NCI-H524 treated with DMSO at 0.1 percent for 48 hours (cell line): Measurements from ENCODE around the gene DUSP1.

Experiments used
- DNase-seq: peaks from one replicate; lab custom pipeline; 2025; lab: John Stamatoyannopoulos, UW

Gene DUSP1

DNA sequence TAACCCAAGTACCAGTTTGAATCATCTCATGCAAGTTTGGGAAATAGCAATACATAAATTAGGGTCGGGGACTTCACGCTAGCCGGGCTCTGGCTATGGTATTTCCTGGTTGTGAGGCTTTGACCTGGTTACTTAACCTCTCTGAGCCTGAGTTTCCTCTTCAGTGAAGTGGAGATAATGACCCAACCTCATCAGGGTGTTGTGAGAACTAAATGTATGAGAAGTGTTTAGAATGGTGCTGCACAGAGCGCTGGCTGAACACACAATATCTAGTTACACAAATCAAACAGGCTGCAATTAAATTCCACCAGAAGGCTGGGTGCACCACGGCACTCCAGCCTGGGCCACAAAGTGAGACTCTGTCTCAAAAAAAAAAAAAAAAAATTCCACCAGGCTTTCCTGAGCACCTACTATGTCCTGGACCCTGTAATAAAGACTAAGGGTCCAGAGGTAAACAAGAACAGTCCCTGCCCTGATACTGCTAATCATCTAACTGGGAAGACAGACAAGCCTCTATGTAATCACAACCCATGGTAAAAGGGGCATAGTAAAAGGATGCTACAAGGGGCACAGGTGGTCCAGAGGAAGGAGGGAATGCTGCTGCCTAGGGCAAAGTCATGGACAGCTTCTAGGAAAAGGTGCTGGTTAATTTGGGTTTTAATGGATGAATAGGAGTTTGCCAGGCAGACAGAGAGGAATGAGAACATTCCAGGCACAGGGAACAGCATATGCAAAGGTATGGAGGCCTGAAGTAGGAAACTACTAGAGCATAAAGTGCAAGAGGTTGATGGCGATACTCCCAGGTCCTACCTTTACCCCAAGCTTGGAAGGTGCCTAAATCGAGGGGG is 27.7 kb downstream of the DUSP1 start:
- no peak for DNase-seq

DNA sequence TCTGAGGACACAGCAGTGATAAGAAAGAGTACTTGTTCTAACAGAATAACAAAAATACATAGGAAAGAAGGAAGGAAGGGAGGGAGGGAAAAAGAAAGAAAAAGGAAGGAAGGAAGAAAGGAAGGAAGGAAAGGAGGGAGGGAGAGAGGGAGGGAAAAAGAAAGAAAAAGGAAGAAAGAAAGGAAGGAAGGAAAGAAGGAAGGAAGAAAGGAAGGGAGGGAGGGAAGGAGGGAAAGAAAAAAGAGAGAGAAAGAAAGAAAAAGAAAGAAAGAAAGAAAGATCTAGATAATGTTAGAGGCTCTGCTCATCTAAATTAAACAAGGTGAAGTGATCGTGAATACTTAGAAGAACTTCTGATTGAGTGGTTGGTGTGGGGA is 29.8 kb downstream of the DUSP1 start:
- DNase-seq: no peak

GRCh38 chr5:172740428-172741205 is 30.4 kb downstream of the DUSP1 start:
- no peak for DNase-seq

GRCh38 chr5:172739375-172739774 is 31.6 kb downstream of the DUSP1 start:
- no peak for DNase-seq

- no peak for DNase-seq
Measured at GRCh38 chr5:172736508-172737135, 34.4 kb downstream of the DUSP1 start.

DNA sequence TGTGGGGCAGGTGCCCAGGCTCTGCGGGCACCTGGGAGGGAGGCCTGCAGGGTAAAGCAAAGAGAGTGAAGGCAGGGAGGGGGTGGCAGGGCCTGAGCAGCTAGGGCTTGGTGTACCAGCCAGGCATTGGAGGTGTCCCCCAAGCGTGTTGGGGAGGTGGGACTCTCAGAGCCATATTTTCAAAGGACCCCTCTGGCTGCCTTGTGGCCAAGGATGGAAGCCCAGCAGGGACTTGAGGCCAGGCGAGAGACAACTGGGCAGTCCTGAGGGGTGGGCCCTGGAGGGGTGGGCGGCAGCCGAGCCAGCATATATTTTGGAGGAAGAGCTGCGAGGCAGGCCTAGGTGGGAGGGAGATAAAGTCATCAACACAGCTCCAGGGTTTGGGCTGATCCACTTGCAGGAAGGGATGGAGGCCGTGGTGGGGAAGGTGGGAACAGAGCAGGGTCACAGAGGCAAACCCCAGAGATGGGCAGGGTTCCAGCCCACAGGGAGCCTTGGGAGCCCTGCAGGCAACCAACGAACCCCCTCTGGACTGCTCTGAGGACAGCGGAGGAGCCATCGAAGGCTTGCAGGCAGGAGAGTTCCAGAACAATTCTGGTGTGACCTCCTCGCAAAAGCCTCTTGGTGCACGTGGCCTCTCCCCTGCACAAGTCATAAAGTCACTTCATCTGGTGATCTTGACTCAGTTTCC is 35.7 kb downstream of the DUSP1 start:
- DNase-seq: no peak

DNA sequence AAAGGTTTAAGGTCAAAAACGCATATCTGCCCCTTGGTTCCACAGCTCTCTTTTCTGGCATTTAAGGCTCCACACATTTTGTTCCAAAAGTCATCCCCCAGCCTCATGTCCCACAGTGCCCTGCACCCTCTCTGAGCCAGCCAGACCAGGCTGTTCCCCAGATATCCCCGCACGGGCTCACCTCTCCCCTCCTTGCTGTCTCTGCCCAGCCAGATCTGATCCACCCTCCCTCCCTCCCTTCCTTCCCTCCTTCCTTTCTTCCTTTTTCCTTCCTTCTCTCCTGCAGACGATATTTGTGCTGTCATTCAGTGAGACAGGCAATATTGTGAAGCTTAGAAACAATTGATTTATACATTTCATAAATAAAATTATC is 37.0 kb downstream of the DUSP1 start:
- no peak for DNase-seq

- DNase-seq: no peak
Measured at GRCh38 chr5:172733131-172733973, 37.6 kb downstream of the DUSP1 start.

- no peak for DNase-seq
Measured at GRCh38 chr5:172732201-172732865, 38.7 kb downstream of the DUSP1 start.

GRCh38 chr5:172731680-172732074 is 39.3 kb downstream of the DUSP1 start:
- no peak for DNase-seq

- no peak for DNase-seq
Measured at GRCh38 chr5:172730981-172731679, 39.9 kb downstream of the DUSP1 start.

GRCh38 chr5:172730222-172730621 is 40.8 kb downstream of the DUSP1 start:
- no peak for DNase-seq

- DNase-seq: no peak
Measured at GRCh38 chr5:172729588-172729987, 41.4 kb downstream of the DUSP1 start.

- no peak for DNase-seq
Measured at GRCh38 chr5:172728481-172729241, 42.3 kb downstream of the DUSP1 start.

- no peak for DNase-seq
Measured at GRCh38 chr5:172727551-172727950, 43.4 kb downstream of the DUSP1 start.

DNA sequence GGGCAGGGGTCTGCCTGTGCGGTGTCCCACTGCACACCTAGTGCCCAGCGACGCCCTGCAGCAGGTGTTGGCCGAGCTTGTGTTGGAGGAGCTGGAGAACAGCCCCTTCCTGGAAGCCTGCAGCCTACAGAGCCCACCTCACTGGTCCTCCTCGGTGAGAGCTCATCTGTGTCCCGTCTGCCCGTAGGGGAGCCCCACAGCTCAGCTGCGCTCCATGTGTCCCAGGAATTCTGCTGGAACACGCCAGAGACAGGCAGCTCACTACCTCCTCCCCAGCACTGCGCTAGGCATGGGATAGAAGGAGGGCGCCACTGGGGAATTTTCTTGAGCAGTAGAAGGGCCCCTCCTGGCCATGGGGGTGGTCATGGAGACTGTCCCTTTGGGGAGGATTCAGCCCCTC is 44.0 kb downstream of the DUSP1 start:
- no peak for DNase-seq

GRCh38 chr5:172725785-172726184 is 45.2 kb downstream of the DUSP1 start:
- no peak for DNase-seq

DNA sequence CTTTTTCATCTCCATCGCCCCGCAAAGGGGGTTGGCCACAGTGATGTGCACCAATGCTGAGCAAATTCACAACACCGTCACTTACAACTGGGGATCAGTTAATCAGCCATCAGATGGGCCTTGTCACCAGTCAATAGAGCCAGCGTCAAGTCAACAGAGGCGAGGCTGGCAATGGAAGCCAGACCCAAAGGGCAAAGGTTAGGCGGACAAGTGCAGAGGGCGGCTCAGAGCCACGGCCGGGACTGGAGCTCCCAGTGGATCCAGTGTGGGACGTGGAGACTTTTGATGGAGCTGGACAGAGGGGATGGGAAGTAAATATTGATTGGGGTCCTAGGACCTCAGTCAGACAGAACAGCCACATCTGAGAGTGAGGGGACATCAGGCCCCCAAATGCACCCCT is 45.7 kb downstream of the DUSP1 start:
- no peak for DNase-seq
